ENCODE data around the gene MTRF1L.

Gene MTRF1L

DNA sequence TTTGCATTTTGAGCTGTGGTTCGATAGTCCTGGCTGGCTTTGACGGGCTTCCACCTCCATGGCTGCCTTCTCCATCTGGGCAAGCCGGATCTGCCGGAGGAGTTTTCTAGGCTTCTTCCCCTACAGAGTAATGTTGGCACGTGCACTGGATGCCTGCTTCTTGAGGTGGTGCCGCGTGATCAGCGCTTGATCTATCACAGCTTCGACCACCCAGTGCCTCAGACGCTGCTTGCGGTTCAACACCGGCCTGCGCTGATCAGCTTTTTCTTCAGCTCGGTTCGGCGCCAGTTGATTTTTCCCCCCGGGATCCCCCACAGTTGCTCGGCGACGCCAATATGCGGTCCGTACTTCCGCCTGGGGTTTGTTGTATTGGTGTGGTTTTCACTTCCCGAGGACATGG, 43.2 kb downstream of the MTRF1L start:
- H3K27ac ChIP-seq: no peak overlapping the region
- TF ChIP-seq, protein P1, sequence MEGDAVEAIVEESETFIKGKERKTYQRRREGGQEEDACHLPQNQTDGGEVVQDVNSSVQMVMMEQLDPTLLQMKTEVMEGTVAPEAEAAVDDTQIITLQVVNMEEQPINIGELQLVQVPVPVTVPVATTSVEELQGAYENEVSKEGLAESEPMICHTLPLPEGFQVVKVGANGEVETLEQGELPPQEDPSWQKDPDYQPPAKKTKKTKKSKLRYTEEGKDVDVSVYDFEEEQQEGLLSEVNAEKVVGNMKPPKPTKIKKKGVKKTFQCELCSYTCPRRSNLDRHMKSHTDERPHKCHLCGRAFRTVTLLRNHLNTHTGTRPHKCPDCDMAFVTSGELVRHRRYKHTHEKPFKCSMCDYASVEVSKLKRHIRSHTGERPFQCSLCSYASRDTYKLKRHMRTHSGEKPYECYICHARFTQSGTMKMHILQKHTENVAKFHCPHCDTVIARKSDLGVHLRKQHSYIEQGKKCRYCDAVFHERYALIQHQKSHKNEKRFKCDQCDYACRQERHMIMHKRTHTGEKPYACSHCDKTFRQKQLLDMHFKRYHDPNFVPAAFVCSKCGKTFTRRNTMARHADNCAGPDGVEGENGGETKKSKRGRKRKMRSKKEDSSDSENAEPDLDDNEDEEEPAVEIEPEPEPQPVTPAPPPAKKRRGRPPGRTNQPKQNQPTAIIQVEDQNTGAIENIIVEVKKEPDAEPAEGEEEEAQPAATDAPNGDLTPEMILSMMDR (conservative IDR thresholded peaks at IDR 0.05): no peak

DNA sequence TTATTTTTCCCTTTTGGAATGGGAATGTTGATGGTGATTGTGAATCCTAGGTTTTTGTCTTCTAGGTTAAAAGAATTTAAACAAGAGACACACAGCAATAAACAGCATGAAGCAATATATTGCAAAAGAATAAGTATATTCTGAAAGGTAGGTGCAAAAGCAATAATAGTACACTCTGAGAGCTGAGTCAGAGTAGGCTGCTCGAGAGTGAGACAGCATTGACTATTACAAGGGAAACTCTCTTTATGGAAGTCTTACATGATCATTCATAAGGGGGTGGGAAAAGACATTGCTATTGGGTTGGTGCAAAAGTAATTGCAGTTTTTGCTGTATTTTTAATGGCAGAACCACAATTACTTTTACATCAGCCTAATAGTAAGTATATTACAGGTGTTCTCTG, 44.7 kb downstream of the MTRF1L start:
- TF ChIP-seq, protein P1 (conservative IDR thresholded peaks at IDR 0.05): no peak
- H3K27ac ChIP-seq: no peak overlapping the region

DNA sequence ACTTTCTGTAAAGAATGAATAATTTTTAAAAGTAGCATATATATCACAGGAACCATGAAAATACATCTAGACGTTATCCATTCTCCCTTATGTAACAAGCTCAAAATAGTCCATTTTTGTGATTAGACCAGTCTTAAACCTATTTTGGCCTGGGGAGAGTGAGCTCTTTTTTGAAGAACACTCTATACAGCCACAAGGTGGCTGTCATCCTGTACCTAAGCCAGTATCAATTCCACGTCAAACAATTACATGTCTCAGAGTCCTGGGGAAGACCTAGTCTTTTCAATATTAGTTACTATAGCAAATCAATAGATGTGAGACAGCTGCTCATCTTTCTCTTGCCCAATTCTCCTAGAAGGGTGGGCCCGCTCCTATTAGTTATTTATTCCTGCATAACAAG, 48.1 kb downstream of the MTRF1L start:
- TF ChIP-seq, protein P1 (conservative IDR thresholded peaks at IDR 0.05): peak; percentile 47
- no peak overlapping the region for H3K27ac ChIP-seq

DNA sequence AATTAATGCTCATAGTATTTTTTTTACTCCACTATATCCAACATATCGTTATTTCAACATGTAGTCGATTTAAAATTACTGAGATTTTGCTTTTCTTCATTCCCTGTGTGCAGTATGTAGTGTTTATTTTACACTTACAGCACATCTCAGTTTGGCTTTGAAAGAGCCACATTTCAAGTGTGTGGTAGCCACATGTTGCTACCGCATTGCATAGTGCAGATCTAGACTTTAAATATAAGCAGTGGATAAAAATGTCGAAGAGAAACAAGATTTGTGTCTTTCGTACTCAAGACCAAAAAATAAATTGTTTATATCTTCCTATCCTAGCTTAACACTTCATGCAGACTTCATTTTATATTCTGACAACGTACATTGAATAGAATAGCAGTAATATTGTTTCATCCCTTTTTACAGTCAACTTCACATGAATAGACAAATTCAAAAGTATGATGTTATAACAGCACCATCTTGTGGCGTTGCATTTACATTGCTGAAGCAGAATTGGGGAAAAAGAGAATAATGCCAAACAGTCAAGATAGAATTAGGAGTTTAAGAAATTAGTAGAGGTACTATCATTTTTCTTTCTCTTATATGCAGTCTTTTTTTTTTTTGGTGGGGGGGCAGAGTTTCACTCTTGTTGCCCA, 49.5 kb downstream of the MTRF1L start:
- TF ChIP-seq, protein P1 (conservative IDR thresholded peaks at IDR 0.05): peak; percentile 80
- H3K27ac ChIP-seq: no peak overlapping the region

DNA sequence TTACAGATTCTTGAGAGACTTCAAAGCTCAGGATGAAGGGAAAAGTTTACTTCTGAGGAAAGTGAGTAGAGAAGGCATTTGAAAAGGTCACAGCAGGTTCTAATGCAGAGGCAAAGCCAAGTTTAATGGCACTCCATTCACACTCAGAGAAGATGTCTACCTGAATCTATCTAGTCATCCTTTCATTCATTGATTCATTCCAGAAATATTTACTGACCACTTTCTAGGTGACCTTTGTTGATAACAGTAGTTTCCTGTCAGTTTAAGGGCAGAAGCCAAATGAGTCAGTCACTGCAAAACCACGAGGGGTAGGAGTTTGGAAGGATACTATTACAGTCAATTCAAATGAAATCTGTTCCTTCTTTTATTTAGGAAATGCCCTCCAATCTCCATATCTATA, 50.5 kb downstream of the MTRF1L start:
- no peak overlapping the region for H3K27ac ChIP-seq
- TF ChIP-seq, protein P1 (conservative IDR thresholded peaks at IDR 0.05): no peak

DNA sequence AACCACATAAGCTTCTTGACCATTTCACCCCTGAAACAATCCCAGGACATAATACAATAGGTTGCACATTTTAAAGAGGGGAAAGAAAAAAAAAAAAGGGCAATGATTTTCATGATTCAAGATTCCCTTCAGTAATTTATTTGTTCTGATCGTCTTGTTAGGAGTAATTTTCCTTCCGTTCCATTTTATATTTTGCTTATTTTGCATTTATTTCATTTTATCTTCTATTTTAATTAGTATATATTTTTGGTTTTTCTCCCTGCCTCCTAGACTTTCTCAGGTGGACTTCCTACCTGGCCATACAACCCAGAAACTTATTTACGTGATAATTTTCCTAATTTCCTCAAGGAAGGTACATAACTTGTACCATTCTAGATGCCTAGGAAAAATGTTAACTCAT, 52.3 kb downstream of the MTRF1L start:
- TF ChIP-seq, protein P1 (conservative IDR thresholded peaks at IDR 0.05): no peak
- H3K27ac ChIP-seq: no peak overlapping the region

DNA sequence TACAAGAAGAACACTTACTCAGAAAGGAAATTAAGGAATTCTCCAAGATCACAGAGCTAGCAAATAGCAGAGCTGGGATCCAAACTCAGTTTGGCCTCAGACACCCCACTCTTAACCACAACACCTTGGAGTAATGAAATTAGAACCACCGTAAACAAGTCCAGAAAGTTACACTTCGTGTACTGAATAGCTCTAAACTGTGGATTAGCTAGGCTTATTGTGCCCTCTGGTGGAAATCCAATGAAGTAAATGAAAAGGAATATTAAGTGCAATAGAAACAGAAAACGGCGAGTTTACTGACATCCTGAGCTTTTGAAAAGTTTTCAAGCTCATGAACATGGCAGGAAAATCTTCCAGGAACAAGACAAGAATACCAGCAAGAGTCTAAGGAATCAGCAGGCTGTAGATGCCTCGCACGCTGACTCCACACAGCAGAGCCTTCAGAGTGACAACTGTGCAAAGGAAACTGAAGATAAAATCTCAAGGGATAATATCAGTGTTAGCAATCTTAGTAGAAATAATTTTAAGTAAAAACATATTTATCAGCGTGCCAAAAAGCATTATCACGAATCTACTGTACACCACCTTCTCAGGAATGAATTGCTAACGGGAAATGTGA, 54.2 kb downstream of the MTRF1L start:
- H3K27ac ChIP-seq: no peak overlapping the region
- TF ChIP-seq, protein P1 (conservative IDR thresholded peaks at IDR 0.05): peak; percentile 78

Measured in VCaP (cell line).